Stimulated activated naive CD4-positive, alpha-beta T cell (primary cell): ENCODE data around the gene POU2AF2.
A peak's percentile ranks its signal among the peaks of the same experiment; 100 is the strongest.
"Not testable (repeated sequence)": the region's sequence is repeated elsewhere in the genome, so short reads cannot be mapped to it uniquely, and the experiment has no call there.

Experiments
- DNase-seq, 6 experiments: peaks; one replicate each; lab custom pipeline; 2025; lab: John Stamatoyannopoulos, UW

Gene POU2AF2, protein sequence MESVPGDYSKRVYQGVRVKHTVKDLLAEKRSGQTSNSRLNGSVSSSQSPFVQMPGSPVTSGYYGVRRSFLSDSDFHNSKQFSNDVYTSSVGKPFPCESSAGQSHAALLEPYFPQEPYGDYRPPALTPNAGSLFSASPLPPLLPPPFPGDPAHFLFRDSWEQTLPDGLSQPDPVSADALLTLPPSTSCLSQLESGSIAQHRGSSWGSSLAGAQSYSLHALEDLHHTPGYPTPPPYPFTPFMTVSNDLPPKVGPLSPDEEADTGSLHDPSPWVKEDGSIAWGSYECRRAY

DNA sequence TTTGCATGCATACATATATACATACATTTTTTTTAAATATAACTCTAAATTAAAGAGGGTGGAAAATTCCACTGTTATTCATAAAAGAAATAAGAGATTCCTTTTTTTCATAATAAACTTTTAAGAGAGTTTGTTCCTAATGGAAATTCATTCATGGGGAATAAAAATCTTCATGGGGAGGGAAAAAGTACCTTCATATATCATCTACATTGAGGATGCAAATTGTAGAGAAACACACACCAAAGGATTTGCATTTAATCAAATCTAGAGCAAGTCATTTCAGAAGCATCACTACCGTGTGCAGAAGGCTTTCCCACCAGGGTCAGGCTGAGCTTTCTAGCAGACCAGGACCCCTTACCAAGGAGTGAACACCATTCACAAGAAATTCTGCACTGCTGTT, at the start of gene POU2AF2:
Gene POU2AF2, plus strand, starts transcription at position 301 of the 400 bp plus-strand sequence. CDS start 129 bp downstream, outside the sequence.
- DNase-seq, result no peak

- no peak for DNase-seq
Observed at GRCh38 chr11:111200010-111200534, 45.5 kb upstream of the POU2AF2 start.

- no peak for DNase-seq
Observed at GRCh38 chr11:111204211-111204610, 41.3 kb upstream of the POU2AF2 start.

GRCh38 chr11:111205632-111206385, 39.7 kb upstream of the POU2AF2 start:
- DNase-seq, result no peak

DNA sequence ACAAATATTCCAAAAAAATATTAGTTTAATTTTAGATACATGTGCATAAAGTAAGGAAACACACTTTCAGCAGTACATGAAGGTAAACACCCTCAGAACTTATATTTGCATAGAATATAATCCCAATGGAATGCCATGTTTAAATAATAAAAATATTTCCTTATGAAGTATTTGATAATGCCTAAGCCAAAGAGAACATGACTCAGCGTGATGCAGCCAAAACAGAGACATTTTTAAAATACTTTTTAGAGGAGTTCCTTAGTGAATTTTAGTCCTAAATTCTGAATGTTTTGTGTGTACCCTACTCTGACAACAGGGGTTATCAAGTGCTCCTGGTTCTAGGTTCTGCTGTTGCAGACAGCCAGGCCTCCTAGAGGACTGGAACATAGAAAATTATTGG, 39.1 kb upstream of the POU2AF2 start:
- DNase-seq, result no peak

DNA sequence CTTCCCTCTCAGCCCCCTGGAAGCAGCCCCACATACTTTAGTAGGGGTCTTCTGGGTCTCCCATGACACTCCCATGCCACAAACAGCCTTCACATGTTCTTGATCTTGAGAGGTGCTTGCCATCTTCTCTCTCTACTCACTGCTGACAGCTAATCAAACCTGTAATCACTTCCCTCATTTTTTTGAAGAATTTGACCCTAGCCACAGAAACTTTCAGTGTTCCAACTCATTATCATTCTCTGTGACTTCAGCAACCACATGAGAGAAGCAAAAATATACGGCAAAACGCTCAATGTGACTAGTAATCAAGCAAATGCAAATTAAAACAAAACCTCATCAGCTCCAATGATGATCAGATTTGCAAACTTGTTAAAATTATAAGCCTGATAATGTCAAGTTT, 38.3 kb upstream of the POU2AF2 start:
- no peak for DNase-seq

- DNase-seq, result no peak
Observed at GRCh38 chr11:111209543-111210355, 35.8 kb upstream of the POU2AF2 start.

GRCh38 chr11:111213256-111213655, 32.3 kb upstream of the POU2AF2 start:
- DNase-seq, result no peak

DNA sequence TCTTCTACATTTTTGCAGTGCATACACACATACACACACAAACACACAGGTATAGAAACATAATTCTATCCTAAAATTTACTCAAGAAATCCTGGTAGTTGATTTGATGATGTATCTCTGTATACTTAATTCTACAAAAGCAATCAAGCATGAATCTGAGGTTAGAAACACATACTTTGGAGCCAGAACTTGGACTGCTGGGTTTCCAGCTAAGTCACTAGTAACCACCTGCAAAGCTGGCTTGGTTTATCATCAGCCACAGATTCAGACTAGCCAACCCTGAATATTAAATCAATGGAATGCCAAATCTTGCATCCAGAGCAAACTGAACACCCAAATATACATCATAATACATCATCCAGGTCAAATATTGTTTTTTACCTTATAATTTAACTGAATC, 24.8 kb upstream of the POU2AF2 start:
- no peak for DNase-seq

GRCh38 chr11:111221208-111221607, 24.3 kb upstream of the POU2AF2 start:
- no peak for DNase-seq

- DNase-seq, result not testable (repeated sequence)
Observed at GRCh38 chr11:111221936-111222335, 23.6 kb upstream of the POU2AF2 start.

DNA sequence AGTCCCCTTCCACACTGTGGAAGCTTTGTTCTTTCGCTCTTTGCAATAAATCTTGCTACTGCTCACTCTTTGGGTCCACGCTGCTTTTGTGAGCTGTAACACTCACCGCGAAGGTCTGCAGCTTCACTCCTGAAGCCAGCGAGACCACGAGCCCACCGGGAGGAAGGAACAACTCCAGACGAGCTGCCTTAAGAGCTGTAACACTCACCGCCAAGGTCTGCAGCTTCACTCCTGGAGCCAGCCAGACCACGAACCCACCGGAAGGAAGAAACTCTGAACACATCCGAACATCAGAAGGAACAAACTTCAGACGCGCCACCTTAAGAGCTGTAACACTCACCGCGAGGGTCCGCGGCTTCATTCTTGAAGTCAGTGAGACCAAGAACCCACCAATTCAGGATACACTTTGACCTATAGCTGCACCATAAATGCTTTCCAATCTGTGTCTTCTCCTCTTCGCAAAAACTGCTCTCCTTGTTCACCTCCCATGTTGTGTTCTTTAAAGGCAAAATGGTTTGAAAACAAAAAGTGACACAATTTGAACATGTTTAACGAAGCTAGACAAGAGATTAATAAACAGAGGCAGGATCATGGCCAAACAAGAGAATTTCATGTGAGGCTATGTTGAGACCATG, 22.6 kb upstream of the POU2AF2 start:
- DNase-seq, result peak in 4 of 6 experiments; percentile 3 to 42 (median 22)

DNA sequence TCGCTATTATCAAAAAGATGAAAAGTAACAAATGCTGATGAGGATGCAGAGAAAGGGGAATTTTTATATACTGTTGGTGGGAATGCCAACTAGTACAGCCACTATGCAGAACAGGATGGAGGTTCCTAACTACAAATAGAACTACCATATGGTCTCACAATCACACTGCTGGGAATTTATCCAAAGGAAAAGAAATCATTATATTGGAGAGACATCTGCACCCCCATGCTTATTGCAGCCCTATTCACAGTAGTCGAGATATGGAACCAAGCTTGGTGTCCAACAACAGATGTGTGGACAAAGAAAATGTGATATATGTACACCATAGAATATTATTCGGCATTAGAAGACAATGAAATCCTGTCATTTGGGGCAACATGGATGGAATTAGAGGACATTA, 19.6 kb upstream of the POU2AF2 start:
- DNase-seq, result no peak

DNA sequence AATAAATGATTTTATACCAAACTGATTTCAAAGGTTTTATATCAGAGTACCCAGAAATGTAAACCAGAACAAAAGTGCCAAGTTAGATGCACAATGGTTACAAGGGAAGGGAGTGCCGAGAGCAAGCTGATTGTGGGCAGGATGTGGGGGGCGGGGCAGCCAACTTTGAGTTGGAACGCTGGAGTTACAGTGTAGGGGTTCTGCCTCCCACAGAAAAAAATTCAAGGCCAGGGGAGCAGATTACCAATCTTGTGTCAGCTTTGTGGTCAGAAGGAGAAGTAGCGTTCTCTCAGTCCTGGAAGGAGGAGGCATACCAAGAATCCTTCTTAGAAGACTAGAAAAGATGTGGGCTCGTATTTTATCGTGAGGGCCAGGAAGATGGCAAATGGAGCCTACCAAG, 15.9 kb upstream of the POU2AF2 start:
- peak in 2 of 6 experiments; percentile 18 to 45 for DNase-seq

- DNase-seq, result no peak
Observed at GRCh38 chr11:111230122-111230465, 15.4 kb upstream of the POU2AF2 start.

GRCh38 chr11:111231836-111232235, 13.7 kb upstream of the POU2AF2 start:
- DNase-seq, result no peak

GRCh38 chr11:111236383-111236782, 9.1 kb upstream of the POU2AF2 start:
- no peak for DNase-seq

GRCh38 chr11:111237926-111238325, 7.6 kb upstream of the POU2AF2 start:
- DNase-seq, result no peak

DNA sequence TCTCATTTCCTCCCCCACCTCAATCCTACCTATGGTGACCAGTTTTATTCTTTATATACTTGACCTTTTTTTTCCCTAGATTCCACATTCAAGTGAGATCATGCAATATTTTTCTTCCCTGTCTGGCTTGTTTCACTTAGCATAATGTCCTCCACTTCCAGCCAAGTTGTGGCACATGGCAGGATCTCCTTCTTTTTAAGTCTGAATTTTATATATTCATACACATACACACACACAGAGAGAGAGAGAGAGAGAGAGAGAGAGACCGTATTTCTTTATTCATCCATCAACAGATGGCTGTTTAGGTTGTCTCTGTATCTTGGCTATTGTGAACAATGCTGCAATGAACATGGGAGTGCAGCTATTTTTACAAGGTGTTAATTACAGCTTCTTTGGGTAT, 1.4 kb downstream of the POU2AF2 start:
- no peak for DNase-seq

- no peak for DNase-seq
Observed at GRCh38 chr11:111250936-111251335, 5.4 kb downstream of the POU2AF2 start.

DNA sequence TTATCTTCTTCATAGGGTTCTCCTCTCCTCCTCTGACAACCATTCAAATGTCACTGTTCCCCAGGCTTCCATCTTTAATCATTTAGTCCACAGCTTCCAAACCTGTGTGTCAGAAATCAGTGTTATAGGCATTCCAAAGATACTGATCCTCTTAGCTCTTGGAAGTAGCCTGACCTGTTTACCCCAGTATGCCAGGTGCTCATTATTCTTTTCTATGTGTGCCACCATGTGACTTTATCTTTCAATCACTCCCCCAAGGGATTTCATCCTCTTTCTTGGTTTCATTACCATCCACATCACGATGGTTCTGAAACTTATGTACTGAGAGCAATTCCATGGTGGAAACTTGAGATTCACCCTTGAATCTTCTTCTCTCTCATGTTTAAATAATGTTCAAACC, 7.6 kb downstream of the POU2AF2 start:
- no peak for DNase-seq

- no peak for DNase-seq
Observed at GRCh38 chr11:111253630-111254029, 8.1 kb downstream of the POU2AF2 start.
